GM23338 (cell line): ENCODE data around the gene C12orf42.

Source experiments
- CTCF ChIP-seq, 2 experiments: fragments of 200-600 bp in 1 of 2; sonication (generic) in 1 of 2; conservative IDR thresholded peaks; 2 replicates each; pipeline versions ENCODE4 v1.5.1 to v1.6.1; 2016 to 2017; ENCODE audit warnings: antibody characterized with exemption in 2 of 2, low read depth in 2 of 2, mild to moderate bottlenecking in 2 of 2, moderate library complexity in 1 of 2
- EZH2 ChIP-seq: fragments of 200-600 bp; sonication (generic); IDR thresholded peaks from one replicate; pipeline ENCODE4 v1.8.0; 2017; ENCODE audit warnings: antibody characterized with exemption, mild to moderate bottlenecking, low read depth; ENCODE audit not compliant: unreplicated experiment
- EZH2phosphoT487 ChIP-seq: fragments of 200-600 bp; sonication (generic); IDR thresholded peaks from one replicate; pipeline ENCODE4 v1.8.1; 2018; ENCODE audit warnings: antibody characterized with exemption; ENCODE audit not compliant: unreplicated experiment
- JUNB ChIP-seq: IDR thresholded peaks from one replicate; pipeline ENCODE4 v1.6.1; 2016; ENCODE audit warnings: antibody characterized with exemption; ENCODE audit not compliant: unreplicated experiment

- TF ChIP-seq CTCF (conservative IDR thresholded peaks at IDR 0.05; ENCODE audit: low read depth in 2 of 2), result no peak
- TF ChIP-seq EZH2, result no peak
- TF ChIP-seq EZH2phosphoT487, result no peak
- TF ChIP-seq JUNB, result no peak
These were observed 192.3 kb downstream of the C12orf42 start for GRCh38 chr12:103303484-103303883.
